HG03460 (cell line): ENCODE results near the gene PPARG.
"Not testable (repeated sequence)": the region's sequence is repeated elsewhere in the genome, so short reads cannot be mapped to it uniquely, and the experiment has no call there.

Source experiments
- ATAC-seq: cut with Tn5 transposase; IDR thresholded peaks from one replicate; pipeline ENCODE4 v1.9.1; 2021; ENCODE audit not compliant: unreplicated experiment

The PPARG gene

GRCh38 chr3:12288182-12289129 lies at the start of gene PPARG:
PPARG (plus strand) TSS chr3:12289070; CDS start chr3:12379712, 90,642 bp downstream.
- no peak for ATAC-seq

DNA sequence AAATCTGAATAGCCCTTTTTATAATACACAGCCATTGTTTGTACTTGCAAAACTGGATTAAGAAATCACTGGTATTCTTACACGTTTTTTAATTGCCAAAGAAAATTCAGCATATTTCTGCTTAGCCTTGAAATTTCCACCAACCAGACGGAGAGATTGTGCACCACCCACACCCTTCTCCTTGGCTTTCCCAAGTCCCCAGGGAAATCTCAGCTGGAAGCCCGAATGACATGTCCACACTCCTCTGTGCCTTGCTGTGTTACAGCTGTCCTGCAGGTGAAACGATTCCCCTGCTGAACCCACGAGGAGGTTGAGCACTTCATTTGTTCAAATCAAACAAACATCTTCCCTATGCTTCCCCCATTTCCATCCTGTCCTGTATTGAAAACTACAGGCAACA lies 49.6 kb upstream of the PPARG start:
- ATAC-seq = no peak

DNA sequence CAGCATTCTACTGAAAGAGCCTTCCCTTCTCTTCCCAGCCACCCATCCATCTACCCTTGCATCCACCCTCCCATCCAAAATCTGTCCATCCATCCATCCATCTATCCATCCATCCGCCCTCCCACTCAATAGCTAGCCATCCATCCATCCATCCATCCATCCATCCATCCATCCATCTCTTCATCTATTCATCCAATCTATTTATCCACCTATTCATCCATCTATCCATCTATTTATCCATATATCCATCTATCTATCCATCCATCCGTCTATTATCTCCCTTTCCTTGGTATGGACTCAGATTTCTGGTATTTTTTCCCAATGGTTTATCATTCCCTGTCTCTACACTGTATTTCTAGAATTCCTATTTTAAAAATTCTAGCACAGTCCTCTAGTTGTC lies 46.1 kb upstream of the PPARG start:
- no peak for ATAC-seq

- ATAC-seq = no peak
These were observed 42.2 kb upstream of the PPARG start for GRCh38 chr3:12246497-12247163.

DNA sequence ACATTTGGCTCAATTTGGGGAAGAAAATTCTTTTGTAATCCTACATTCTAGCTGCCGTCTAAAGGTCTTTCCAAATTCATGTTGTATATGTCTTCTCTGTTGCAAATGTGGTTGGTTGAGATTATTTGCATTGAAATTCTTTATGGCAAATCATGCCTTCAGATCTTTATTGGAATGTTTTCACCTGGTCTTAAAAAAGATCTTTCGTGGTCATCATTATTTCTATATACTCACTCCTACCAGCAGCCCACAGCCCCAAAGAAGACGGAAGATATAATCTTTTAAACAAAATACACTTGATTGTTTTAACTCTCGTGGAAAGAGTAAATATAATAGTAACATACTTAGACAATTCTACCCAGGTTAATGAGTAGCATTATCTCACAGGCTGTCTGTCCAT lies 41.5 kb upstream of the PPARG start:
- no peak for ATAC-seq

GRCh38 chr3:12249519-12249918 lies 39.4 kb upstream of the PPARG start:
- no peak for ATAC-seq

- no peak for ATAC-seq
These were observed 36.0 kb upstream of the PPARG start for GRCh38 chr3:12252889-12253288.

- no peak for ATAC-seq
These were observed 35.1 kb upstream of the PPARG start for GRCh38 chr3:12253516-12254343.

- no peak for ATAC-seq
These were observed 33.5 kb upstream of the PPARG start for GRCh38 chr3:12255393-12255792.

DNA sequence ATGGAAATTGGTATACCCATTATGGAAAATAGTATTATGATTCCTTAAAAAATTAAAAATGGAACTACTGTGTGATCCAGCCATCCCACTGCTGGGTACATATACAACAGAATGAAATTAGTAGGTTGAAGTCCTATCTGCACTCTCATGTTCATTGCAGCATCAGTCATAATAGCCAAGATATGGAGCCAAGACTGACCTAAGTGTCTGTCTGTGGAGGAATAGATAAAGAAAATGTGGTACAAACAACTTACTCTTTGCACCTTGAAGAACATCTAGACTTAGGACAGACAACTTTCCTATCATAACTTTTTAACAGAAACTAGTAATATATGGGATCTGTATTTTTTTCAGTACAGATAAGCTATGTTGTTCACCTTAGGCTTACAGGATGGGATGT lies 30.0 kb upstream of the PPARG start:
- ATAC-seq = no peak

- not testable (repeated sequence) for ATAC-seq
These were observed 26.7 kb upstream of the PPARG start for GRCh38 chr3:12262173-12262572.

DNA sequence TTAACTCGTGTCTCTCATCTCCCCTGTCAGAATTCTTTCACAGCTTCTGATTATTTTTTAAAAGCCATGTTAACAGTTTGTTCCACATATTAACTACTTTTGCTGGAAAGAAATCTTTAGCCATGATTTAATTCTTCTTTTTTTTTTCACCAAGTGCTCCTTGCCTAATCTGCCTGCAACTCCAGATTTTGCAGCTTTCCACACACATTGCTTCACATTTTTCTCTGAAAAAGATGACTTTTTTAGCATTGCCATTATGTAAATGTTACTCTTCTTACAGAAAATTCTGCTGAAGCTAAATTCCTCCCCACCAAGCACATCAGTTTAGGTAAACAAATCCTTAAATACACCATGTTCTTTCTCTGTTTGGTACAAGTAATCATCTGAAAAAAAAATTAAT lies 23.4 kb upstream of the PPARG start:
- ATAC-seq = no peak

DNA sequence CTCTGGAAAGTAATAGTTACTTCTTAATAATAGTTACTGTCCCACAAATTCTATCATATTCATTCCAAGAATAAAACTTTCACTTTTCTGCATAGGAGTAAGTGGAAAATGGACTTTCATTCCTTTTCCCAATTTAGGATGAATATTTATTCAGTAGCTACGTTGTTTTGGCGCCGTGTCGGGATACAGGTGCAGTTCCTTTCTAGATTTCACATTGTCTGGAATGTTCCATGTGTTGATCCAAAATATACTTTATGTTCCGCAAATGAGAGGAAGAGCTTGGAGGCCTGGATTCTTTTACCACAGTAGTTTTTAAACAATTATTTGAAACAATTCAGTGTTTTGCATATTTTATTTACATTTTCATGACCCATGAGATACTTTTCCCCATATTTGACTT lies 22.8 kb upstream of the PPARG start:
- no peak for ATAC-seq

GRCh38 chr3:12267376-12268030 lies 21.4 kb upstream of the PPARG start:
- no peak for ATAC-seq

DNA sequence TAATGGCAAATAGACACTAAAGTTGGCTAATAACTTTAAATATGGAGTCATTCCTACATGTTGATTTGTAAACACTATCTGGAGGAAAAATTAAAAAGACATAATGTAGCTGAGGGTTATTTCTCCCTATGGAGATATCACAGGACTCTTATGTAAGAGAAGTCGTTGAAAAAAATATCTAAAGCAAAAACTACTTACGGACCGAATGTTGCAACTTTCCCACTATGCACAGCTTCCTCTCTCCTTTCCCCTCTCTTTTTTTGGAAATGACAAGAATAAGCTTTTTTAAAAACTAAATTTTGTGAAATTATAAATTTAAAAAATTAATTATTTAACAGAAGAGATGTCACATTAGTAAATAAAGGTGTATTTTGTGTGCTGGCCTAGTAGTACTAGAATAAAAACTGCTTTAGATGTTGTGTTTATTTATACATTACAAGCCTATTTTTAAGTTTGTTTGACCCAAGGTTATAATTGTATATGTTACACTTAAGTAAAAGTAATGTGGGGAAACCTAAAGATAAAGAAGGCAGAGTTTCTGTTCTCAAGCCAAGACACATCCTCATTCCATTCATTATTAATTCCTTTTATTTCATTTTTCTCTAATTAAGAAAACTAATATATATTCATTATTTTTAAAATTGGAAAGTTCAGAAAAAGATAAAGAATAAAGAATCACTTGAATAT lies 20.7 kb upstream of the PPARG start:
- ATAC-seq = no peak

GRCh38 chr3:12270976-12271375 lies 17.9 kb upstream of the PPARG start:
- no peak for ATAC-seq

- ATAC-seq = peak; percentile 100
These were observed 15.7 kb upstream of the PPARG start for GRCh38 chr3:12273045-12273695.

- no peak for ATAC-seq
These were observed 12.8 kb upstream of the PPARG start for GRCh38 chr3:12275974-12276650.

- ATAC-seq = not testable (repeated sequence)
These were observed 12.0 kb upstream of the PPARG start for GRCh38 chr3:12276827-12277226.
